ENCODE data around the gene TAF11L11.
"Not testable (repeated sequence)": the region's sequence is repeated elsewhere in the genome, so short reads cannot be mapped to it uniquely, and the experiment has no call there.

GRCh38 chr5:17594255-17594654 is 9.7 kb upstream of the TAF11L11 start, which contains the start of gene TAF11L9:
- not testable (repeated sequence) for TF ChIP-seq CTCF (IDR thresholded peaks at IDR 0.05; ENCODE audit: insufficient read depth, low read length, poor library complexity, severe bottlenecking); EZH2phosphoT487 (conservative IDR thresholded peaks at IDR 0.05; ENCODE audit: low read length)
